Activated naive CD8-positive, alpha-beta T cell (primary cell): ENCODE results near the gene MMP17.

Experiments
- H3K27ac Mint-ChIP-seq: one replicate; pipeline ENCODE4 v1.8.0; 2021; ENCODE audit warnings: mixed read lengths
- H3K27me3 Mint-ChIP-seq: one replicate; pipeline ENCODE4 v1.8.0; 2021; ENCODE audit warnings: mixed read lengths
- H3K36me3 Mint-ChIP-seq: one replicate; pipeline ENCODE4 v1.8.0; 2021; ENCODE audit warnings: mixed read lengths
- H3K4me1 Mint-ChIP-seq: one replicate; pipeline ENCODE4 v1.8.0; 2021; ENCODE audit warnings: low read depth, mixed read lengths
- H3K4me3 Mint-ChIP-seq: one replicate; pipeline ENCODE4 v1.8.0; 2021; ENCODE audit warnings: mild to moderate bottlenecking, mixed read lengths
- H3K9me3 Mint-ChIP-seq: one replicate; pipeline ENCODE4 v1.8.0; 2021; ENCODE audit warnings: low read depth, mixed read lengths

Gene MMP17

DNA sequence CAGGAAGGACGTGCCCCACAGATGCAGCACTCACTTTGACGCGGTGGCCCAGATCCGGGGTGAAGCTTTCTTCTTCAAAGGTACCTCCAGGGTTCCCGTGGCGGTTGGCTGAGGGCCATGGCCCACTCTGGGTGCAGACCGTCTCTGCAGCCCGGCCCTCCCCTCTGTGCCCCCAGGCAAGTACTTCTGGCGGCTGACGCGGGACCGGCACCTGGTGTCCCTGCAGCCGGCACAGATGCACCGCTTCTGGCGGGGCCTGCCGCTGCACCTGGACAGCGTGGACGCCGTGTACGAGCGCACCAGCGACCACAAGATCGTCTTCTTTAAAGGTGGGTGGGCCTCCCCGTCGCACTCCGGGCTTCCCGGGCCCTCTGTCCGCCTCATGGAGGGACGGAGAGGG lies 16.9 kb downstream of the MMP17 start:
- Mint-ChIP-seq H3K4me3 (no peak overlapping the region), H3K27ac (no peak overlapping the region), H3K36me3 (no peaks in the 10 kb centered on the region), H3K27me3 (no peaks in the 10 kb centered on the region), H3K4me1 (no peaks in the 10 kb centered on the region), H3K9me3 (no peaks in the 10 kb centered on the region)

- Mint-ChIP-seq H3K9me3 (no peaks in the 10 kb centered on the region), H3K4me1 (no peaks in the 10 kb centered on the region), H3K27ac (no peak overlapping the region), H3K27me3 (no peaks in the 10 kb centered on the region), H3K36me3 (no peaks in the 10 kb centered on the region), H3K4me3 (no peak overlapping the region)
Measured at GRCh38 chr12:131847456-131847855, 19.3 kb downstream of the MMP17 start.

GRCh38 chr12:131848753-131849152 lies 20.6 kb downstream of the MMP17 start:
- no peaks in the 10 kb centered on the region for H3K4me1 Mint-ChIP-seq
- H3K9me3 Mint-ChIP-seq = no peaks in the 10 kb centered on the region
- H3K36me3 Mint-ChIP-seq = no peaks in the 10 kb centered on the region
- no peak overlapping the region for H3K27ac Mint-ChIP-seq
- H3K4me3 Mint-ChIP-seq = no peak overlapping the region
- H3K27me3 Mint-ChIP-seq = no peaks in the 10 kb centered on the region

DNA sequence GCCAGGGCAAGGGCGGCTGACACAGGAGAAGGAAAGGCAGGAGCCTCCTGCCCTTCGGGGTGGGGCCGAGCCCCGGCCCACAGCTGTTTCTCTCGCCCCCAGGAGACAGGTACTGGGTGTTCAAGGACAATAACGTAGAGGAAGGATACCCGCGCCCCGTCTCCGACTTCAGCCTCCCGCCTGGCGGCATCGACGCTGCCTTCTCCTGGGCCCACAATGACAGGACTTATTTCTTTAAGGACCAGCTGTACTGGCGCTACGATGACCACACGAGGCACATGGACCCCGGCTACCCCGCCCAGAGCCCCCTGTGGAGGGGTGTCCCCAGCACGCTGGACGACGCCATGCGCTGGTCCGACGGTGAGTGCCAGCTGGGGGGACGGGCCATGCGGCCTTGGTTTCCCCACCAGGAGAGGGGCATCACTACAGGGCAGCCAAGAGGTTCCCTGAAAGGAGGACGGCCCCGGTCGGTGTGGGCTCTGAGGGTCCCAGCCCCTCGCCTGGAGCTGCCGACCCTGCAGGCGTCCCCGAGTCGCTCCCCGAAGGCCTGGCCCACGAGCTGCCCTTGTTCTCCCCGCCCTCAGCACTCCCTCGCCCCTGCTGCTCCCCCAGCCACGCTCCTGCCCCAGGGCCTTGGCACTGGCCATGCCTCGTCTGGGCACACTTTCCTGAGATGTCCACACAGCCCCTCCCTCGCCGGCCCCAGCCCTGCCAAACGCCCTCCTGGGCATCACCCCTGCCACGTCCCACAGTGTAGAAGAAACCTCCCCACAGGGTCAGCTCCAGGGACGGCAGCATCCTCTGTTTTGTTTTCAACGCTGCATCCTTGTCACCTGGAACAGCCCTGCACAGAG lies 21.7 kb downstream of the MMP17 start:
- Mint-ChIP-seq H3K4me1 (no peaks in the 10 kb centered on the region), H3K4me3 (no peak overlapping the region), H3K9me3 (no peaks in the 10 kb centered on the region), H3K27me3 (no peaks in the 10 kb centered on the region), H3K36me3 (no peaks in the 10 kb centered on the region), H3K27ac (no peak overlapping the region)

DNA sequence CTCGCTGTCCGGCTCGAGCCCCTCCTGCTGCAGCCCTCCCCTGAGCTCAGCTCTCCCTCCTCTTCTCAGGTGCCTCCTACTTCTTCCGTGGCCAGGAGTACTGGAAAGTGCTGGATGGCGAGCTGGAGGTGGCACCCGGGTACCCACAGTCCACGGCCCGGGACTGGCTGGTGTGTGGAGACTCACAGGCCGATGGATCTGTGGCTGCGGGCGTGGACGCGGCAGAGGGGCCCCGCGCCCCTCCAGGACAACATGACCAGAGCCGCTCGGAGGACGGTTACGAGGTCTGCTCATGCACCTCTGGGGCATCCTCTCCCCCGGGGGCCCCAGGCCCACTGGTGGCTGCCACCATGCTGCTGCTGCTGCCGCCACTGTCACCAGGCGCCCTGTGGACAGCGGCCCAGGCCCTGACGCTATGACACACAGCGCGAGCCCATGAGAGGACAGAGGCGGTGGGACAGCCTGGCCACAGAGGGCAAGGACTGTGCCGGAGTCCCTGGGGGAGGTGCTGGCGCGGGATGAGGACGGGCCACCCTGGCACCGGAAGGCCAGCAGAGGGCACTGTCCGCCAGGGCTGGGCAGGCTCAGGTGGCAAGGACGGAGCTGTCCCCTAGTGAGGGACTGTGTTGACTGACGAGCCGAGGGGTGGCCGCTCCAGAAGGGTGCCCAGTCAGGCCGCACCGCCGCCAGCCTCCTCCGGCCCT lies 22.8 kb downstream of the MMP17 start:
- H3K4me1 Mint-ChIP-seq = no peaks in the 10 kb centered on the region
- H3K27me3 Mint-ChIP-seq = no peaks in the 10 kb centered on the region
- H3K9me3 Mint-ChIP-seq = no peaks in the 10 kb centered on the region
- H3K4me3 Mint-ChIP-seq = no peak overlapping the region
- H3K27ac Mint-ChIP-seq = no peak overlapping the region
- no peaks in the 10 kb centered on the region for H3K36me3 Mint-ChIP-seq

- Mint-ChIP-seq H3K4me1 (no peaks in the 10 kb centered on the region), H3K27me3 (no peaks in the 10 kb centered on the region), H3K36me3 (no peaks in the 10 kb centered on the region), H3K4me3 (no peak overlapping the region), H3K9me3 (no peaks in the 10 kb centered on the region), H3K27ac (no peak overlapping the region)
Measured at GRCh38 chr12:131851741-131852550, 23.8 kb downstream of the MMP17 start.

- H3K4me3 Mint-ChIP-seq = no peak overlapping the region
- H3K4me1 Mint-ChIP-seq = no peaks in the 10 kb centered on the region
- H3K27ac Mint-ChIP-seq = no peak overlapping the region
- H3K9me3 Mint-ChIP-seq = no peaks in the 10 kb centered on the region
- no peaks in the 10 kb centered on the region for H3K36me3 Mint-ChIP-seq
- no peaks in the 10 kb centered on the region for H3K27me3 Mint-ChIP-seq
Measured at GRCh38 chr12:131852551-131853299, 24.5 kb downstream of the MMP17 start.

DNA sequence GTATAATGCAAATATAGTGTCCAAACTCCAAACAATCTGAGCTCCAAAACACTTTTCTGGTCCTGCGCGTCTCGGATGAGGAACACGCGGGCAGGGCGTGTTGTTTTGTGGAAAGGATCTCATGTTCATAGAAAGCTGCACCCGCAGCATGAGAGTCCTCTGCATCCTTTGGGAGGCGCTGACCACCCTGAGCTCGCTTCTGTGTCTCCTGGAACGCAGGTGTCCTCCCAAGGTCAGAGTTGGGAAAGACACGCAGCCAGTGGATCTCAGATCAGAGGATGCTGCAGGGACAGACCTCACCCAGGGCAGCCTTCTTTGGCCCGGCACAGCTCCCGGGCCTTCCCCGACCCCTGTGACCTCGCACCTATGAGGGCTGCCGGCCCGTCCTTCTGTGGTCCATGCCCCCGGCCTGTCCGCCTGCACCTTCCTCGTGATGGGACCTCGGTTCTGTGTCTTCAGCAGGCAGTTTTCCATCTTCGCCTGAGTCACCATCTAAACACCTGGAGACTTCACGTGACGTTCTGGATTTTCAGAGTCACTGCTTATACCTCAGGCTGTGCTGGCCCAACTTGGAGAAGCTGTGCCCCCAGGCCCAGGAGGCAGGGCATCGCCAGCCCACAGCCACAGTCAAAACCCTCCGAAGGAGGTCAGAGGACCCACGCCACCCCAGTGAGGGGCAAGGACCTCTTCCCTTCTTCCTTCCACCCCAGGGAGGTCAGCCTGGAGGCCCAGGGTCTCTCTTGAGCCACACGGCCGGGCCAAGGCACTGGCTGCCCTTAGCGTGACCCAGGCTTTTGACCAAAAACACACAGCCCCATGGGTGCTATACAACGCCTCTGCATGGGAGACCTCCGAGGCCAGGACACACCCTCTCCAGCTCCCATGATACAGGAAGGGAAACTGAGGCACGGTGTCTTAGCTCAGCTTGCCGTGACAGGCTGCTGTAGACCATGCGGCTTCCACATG lies 25.9 kb downstream of the MMP17 start:
- H3K4me1 Mint-ChIP-seq = no peaks in the 10 kb centered on the region
- no peaks in the 10 kb centered on the region for H3K27me3 Mint-ChIP-seq
- no peak overlapping the region for H3K27ac Mint-ChIP-seq
- no peaks in the 10 kb centered on the region for H3K9me3 Mint-ChIP-seq
- no peaks in the 10 kb centered on the region for H3K36me3 Mint-ChIP-seq
- H3K4me3 Mint-ChIP-seq = no peak overlapping the region

- H3K36me3 Mint-ChIP-seq = no peaks in the 10 kb centered on the region
- H3K27ac Mint-ChIP-seq = no peak overlapping the region
- H3K4me3 Mint-ChIP-seq = no peak overlapping the region
- H3K4me1 Mint-ChIP-seq = no peaks in the 10 kb centered on the region
- H3K27me3 Mint-ChIP-seq = no peaks in the 10 kb centered on the region
- H3K9me3 Mint-ChIP-seq = no peaks in the 10 kb centered on the region
Measured at GRCh38 chr12:131854861-131855476, 26.8 kb downstream of the MMP17 start.

DNA sequence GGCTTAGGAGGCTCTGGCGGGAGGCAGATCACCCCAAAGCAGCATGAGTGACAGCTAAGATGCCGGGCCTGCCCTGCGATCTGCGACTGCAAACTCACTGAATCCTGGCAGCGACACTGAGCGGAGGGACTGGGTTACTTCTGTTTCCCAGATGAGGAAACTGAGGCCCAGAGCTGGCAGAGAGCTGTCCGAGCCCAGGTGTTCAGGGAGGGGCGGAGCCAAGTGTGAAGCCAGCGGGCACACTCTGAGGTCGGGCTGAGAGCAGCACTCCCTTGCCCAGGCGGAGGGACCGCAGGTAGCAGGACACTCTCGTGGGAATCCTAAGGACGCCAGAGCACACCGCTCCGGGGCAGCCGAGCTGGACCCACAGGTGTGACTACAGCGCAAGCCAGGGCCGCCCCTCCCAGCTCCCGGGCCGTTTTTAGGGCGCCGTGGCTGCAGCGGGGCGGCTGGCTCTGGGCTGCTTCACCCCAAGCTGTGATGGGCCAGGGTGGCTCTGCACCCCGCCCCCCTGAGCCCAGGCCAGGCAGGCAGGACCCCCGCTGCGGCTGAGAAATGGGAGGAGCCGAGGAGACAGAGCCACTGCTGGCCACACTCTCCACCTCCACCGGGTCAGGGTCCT lies 27.4 kb downstream of the MMP17 start:
- H3K4me3 Mint-ChIP-seq = no peak overlapping the region
- no peaks in the 10 kb centered on the region for H3K36me3 Mint-ChIP-seq
- no peaks in the 10 kb centered on the region for H3K4me1 Mint-ChIP-seq
- no peaks in the 10 kb centered on the region for H3K9me3 Mint-ChIP-seq
- no peaks in the 10 kb centered on the region for H3K27me3 Mint-ChIP-seq
- no peak overlapping the region for H3K27ac Mint-ChIP-seq

GRCh38 chr12:131856366-131857097 lies 28.3 kb downstream of the MMP17 start:
- no peaks in the 10 kb centered on the region for H3K36me3 Mint-ChIP-seq
- H3K27ac Mint-ChIP-seq = no peak overlapping the region
- H3K27me3 Mint-ChIP-seq = no peaks in the 10 kb centered on the region
- H3K4me1 Mint-ChIP-seq = no peaks in the 10 kb centered on the region
- H3K9me3 Mint-ChIP-seq = no peaks in the 10 kb centered on the region
- no peak overlapping the region for H3K4me3 Mint-ChIP-seq

DNA sequence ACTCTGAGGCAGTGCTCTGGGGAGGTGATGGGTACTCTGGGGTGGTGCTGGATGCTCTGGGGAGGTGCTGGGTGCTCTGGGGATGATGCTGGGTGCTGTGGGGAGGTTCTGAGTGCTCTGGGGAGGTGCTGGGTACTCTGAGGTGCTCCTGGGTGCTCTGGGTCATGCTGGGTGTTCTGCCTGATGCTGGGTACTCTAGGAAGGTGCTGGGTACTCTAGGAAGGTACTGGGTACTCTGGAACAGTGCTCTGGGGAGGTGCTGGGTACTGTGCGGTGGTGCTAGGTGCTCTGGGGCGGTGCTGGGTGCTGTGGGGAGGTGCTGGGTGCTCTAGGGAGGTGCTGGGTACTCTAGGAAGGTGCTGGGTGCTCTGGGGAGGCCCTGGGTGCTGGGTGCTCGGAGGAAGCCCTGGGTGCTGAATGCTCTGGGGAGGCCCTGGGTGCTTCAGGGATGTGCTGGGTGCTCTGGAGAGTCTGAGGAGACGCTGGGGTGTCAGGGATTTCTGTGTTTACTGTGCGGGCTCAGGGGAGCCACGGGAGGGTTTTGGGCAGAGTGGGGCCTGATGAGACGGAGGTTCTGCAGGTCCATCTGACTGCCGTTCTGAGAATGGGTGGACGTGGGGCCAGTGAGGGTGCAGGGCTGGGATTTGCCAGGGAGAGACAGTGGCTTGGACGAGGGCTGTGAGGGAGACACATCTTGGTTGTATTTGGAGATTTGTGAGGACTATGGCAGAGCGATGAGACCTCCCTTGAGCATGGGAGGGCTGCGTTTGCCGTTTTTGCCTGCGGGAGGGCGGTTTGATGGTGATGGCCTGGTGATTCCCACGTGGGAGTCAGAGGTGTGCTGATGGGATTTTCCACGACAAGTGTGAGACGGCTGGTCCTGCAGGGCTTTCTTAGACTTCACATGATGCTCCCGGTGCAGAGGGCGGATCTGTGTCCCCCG lies 30.0 kb downstream of the MMP17 start:
- no peaks in the 10 kb centered on the region for H3K9me3 Mint-ChIP-seq
- no peak overlapping the region for H3K4me3 Mint-ChIP-seq
- H3K27me3 Mint-ChIP-seq = no peaks in the 10 kb centered on the region
- no peaks in the 10 kb centered on the region for H3K4me1 Mint-ChIP-seq
- H3K36me3 Mint-ChIP-seq = no peaks in the 10 kb centered on the region
- H3K27ac Mint-ChIP-seq = no peak overlapping the region
